Upper lobe of left lung (tissue), 4 donors: Measurements from ENCODE around the gene ZNF488.

Experiments
- POLR2A ChIP-seq, 4 donors: fragments of 450-650 bp; IDR thresholded peaks; one replicate each; pipeline ENCODE4 v1.5.1; 2016 to 2017; ENCODE audit warnings: antibody characterized with exemption in 4 of 4, mild to moderate bottlenecking in 2 of 4
- POLR2AphosphoS5 ChIP-seq, 2 donors: sonication (generic); formaldehyde crosslinking; IDR thresholded peaks; one replicate each; pipeline ENCODE4 v1.5.1; 2017; ENCODE audit warnings: antibody characterized with exemption in 2 of 2
- TF ChIP-seq, protein P1 (sequence below), 6 experiments: fragments of 450-650 bp in 4 of 6; fragments of 200-600 bp in 2 of 6; sonication (generic) in 2 of 6; IDR thresholded peaks; one replicate each; pipeline ENCODE4 v1.5.1; 2016 to 2019; ENCODE audit warnings: antibody characterized with exemption in 6 of 6

DNA sequence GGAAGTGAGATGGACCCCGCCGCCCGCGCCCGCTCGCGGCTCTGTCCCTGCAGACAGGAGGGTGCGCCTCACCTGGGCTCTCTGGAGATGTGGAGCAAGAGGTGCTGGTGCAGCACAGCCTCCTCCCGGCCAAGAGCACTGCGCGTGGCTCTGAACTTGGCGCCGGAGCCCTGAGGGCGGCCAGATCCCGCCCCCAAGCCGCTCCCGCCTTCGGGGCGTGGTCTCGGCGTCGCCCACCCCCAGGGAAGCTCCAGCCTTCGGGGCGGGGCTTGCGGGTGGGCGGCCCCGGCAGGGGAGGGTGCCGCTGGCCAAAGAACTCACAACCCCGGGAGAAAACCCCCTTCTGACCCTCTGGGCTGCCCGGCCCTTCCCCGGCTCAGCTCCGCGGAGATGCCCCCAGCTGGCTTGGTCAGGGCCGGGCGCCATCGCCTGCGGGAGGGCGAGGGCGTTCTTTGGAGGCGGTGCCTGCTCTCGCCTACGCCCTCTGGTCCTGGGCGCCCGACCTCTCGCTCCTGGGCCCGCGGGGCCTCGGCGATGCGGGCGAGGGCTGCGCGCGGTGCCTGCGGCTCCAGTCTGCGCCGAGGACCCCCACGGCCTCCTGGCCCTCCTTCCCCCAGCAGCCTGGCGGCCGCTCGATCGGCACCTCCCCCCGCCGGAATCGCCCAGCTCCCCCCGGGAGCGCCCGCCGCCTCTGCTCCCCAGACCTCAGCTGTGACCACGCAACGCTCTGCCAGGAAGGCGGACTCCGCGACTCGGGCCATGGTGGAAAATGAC lies at the start of gene ZNF488:
- TF ChIP-seq, protein P1, sequence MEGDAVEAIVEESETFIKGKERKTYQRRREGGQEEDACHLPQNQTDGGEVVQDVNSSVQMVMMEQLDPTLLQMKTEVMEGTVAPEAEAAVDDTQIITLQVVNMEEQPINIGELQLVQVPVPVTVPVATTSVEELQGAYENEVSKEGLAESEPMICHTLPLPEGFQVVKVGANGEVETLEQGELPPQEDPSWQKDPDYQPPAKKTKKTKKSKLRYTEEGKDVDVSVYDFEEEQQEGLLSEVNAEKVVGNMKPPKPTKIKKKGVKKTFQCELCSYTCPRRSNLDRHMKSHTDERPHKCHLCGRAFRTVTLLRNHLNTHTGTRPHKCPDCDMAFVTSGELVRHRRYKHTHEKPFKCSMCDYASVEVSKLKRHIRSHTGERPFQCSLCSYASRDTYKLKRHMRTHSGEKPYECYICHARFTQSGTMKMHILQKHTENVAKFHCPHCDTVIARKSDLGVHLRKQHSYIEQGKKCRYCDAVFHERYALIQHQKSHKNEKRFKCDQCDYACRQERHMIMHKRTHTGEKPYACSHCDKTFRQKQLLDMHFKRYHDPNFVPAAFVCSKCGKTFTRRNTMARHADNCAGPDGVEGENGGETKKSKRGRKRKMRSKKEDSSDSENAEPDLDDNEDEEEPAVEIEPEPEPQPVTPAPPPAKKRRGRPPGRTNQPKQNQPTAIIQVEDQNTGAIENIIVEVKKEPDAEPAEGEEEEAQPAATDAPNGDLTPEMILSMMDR (IDR thresholded peaks at IDR 0.05), result peak in 1 of 6 experiments; percentile 13
- peak in 1 of 2 donors; percentile 17 for TF ChIP-seq POLR2AphosphoS5 (IDR thresholded peaks at IDR 0.05)
- peak in 1 of 4 donors; percentile 42 for TF ChIP-seq POLR2A (IDR thresholded peaks at IDR 0.05)
